ENCODE measurements around the gene GDPD3. TPM values are rescaled to one million over a fixed set of nuclear protein-coding genes. Genes with fewer than 3 reads are reported as not detected.

GDPD3 gene
- total RNA-seq, 1 donor from 2014 or later, result 6.0 TPM

DNA sequence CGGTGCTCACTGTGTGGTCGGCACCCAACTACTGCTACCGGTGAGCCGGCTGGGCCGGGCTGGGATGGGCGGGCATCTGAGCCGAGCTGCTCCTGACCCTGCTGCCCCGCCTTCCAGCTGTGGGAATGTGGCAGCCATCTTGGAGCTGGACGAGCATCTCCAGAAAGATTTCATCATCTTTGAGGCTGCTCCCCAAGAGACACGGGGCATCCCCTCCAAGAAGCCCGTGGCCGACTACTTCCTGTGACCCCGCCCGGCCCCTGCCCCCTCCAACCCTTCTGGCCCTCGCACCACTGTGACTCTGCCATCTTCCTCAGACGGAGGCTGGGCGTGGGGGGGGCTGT, 28.5 kb downstream of the GDPD3 start:
- Mint-ChIP-seq H3K4me3 (no peak overlapping the region), H3K27me3 (no peaks in the 10 kb centered on the region), H3K4me1 (peaks cover 6% of the 10 kb centered on the region), H3K9me3 (no peaks in the 10 kb centered on the region), H3K36me3 (ENCODE audit: low read depth) (peaks cover 49% of the 10 kb centered on the region), H3K27ac (no peak overlapping the region)
- intact Hi-C loops (cut with micrococcal nuclease), result no loop called here
- no peak for DNase-seq

DNA sequence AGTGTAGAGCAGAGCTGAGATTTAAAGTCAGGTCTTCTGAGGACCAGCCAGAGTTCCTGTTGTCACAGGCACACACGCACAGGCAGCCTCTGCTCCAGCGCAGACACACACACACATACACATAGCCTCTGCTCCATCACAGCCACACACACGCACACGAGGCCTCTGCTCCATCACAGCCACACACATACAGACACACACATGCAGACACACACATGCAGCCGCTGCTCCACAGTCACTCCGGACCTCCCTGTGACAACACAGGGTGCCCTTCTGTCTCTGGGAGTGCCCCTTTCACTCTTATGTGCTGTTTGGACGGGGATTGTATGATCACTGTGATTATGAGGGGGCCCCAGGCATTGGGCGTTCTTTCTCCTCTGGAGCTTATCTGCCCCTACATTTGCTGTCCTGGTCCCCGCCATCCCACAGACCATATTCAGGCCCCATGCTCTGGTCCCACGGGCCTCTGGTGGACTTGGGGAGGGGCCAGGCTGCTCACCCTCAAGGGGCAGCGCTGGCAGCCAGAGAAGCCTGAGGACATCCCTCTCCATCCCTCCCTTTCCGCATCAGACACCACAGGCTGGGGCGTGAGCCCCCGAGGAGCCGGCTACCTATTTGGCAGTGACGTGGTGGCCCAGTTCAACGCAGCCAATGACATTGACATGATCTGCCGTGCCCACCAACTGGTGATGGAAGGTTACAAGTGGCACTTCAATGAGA, 29.1 kb downstream of the GDPD3 start:
- DNase-seq, result no peak
- Mint-ChIP-seq H3K9me3 (no peaks in the 10 kb centered on the region), H3K4me1 (peaks cover 2% of the 10 kb centered on the region), H3K27me3 (no peaks in the 10 kb centered on the region), H3K4me3 (no peak overlapping the region), H3K27ac (no peak overlapping the region), H3K36me3 (ENCODE audit: low read depth) (peaks cover 55% of the 10 kb centered on the region)
- intact Hi-C loops (cut with micrococcal nuclease), result no loop called here

DNA sequence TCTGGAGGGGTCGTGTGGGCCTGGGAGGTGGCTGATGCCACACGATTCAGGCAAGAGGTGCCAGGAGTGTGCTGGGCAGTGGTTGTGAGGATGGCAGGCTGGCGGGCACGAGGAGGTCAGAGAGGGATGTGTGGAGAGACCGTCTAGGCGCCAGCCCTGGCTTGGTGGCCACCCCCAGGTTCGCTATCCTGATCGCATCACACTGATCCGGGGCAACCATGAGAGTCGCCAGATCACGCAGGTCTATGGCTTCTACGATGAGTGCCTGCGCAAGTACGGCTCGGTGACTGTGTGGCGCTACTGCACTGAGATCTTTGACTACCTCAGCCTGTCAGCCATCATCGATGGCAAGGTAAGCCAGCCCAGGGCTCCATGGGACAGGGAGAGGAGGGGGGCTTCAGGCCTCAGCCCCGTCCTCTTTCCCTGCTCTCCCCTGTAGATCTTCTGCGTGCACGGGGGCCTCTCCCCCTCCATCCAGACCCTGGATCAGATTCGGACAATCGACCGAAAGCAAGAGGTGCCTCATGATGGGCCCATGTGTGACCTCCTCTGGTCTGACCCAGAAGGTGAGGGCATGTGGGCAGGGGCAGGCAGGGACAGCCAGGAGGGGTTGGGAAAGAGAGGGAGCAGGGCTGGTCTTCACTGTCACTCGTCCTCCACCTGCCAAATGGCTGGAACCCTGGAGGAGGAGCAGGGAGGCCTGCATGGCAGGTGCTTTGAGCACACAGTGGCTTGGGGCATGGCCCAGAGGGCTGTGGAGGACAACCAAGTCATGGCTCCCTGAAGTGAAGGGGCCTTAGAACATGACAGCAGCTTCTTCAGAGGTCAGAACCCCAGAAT, 29.9 kb downstream of the GDPD3 start:
- no peak for DNase-seq
- no peaks in the 10 kb centered on the region for H3K27me3 Mint-ChIP-seq
- H3K27ac Mint-ChIP-seq, result no peak overlapping the region
- no peaks in the 10 kb centered on the region for H3K9me3 Mint-ChIP-seq
- peaks cover 2% of the 10 kb centered on the region for H3K4me1 Mint-ChIP-seq
- intact Hi-C loops (cut with micrococcal nuclease), result no loop called here
- H3K4me3 Mint-ChIP-seq, result no peak overlapping the region
- peaks cover 60% of the 10 kb centered on the region for H3K36me3 Mint-ChIP-seq (ENCODE audit: low read depth)

DNA sequence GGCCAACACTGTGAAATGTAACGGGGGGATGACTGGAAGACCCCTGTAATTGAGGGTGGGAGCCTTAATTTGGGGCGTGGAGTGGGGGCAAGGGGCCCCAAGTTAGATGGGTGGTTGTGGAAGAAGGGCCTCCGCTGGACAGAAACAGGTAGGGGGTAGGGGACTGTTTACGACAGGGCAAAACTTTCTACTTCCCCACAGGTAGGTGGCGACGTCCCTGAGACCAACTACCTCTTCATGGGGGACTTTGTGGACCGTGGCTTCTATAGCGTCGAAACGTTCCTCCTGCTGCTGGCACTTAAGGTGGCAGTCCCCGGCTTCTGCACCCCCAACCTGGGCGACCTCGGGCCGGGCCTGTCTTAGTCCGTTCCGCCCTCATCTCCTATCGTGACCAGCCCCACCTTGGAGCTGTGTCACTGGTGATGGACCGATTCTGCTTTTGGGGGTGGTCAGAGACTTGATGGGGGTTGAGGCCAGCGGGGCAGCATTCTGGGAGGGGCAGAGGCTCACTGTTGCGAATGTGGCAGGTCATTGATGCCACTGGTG, 30.7 kb downstream of the GDPD3 start:
- H3K4me1 Mint-ChIP-seq, result peaks cover 8% of the 10 kb centered on the region
- no peak overlapping the region for H3K4me3 Mint-ChIP-seq
- H3K27me3 Mint-ChIP-seq, result no peaks in the 10 kb centered on the region
- H3K27ac Mint-ChIP-seq, result no peak overlapping the region
- H3K36me3 Mint-ChIP-seq (ENCODE audit: low read depth), result peaks cover 65% of the 10 kb centered on the region
- no peaks in the 10 kb centered on the region for H3K9me3 Mint-ChIP-seq
- DNase-seq, result no peak
- intact Hi-C loops (cut with micrococcal nuclease), result no loop called here

DNA sequence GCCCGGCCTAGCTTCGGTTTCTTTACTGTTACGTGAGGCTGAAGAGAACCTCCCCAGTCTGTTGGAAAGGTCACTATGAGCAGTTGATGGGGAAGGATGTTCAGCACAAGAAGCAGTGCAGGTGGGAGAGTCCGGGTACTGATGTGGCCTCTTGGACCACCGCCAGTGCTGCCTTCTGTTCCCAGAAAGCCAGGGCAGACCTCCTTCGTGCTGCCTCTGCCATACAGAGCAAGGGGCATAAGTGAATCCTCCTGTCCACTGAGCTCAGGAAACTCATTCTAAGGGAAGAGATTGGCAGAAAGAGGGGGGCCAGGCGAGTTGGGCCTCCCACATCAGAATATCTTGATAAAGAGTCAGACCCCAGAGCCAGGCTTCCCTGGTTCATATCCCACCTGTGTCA, 33.9 kb downstream of the GDPD3 start:
- Mint-ChIP-seq H3K4me1 (peaks cover 26% of the 10 kb centered on the region), H3K36me3 (ENCODE audit: low read depth) (peaks cover 65% of the 10 kb centered on the region), H3K9me3 (no peaks in the 10 kb centered on the region), H3K4me3 (no peak overlapping the region), H3K27me3 (no peaks in the 10 kb centered on the region), H3K27ac (no peak overlapping the region)
- intact Hi-C loops (cut with micrococcal nuclease), result no loop called here
- DNase-seq, result no peak

DNA sequence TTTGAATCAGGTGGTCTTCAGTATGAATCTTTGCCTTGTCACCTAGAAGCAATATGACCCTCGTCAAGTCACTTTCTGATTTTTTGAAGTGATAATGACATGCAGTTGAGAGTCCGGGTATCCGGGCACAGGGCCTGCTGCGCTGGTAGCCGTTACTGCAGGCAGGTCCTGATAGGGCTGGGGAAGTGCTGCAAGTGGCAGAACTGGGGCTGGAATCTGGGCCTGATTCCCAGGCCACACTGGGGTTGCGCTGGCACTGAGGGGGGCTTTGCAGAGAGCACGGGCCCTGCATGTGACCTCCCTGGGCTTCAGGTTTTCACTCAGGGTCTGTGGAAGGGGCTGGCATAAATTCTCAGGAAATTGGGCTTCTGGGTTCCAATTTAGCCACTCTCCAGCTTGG, 34.6 kb downstream of the GDPD3 start:
- intact Hi-C loops (cut with micrococcal nuclease), result no loop called here
- Mint-ChIP-seq H3K27me3 (no peaks in the 10 kb centered on the region), H3K9me3 (no peaks in the 10 kb centered on the region), H3K27ac (no peak overlapping the region), H3K4me3 (no peak overlapping the region), H3K36me3 (ENCODE audit: low read depth) (peaks cover 60% of the 10 kb centered on the region), H3K4me1 (peaks cover 26% of the 10 kb centered on the region)
- no peak for DNase-seq

DNA sequence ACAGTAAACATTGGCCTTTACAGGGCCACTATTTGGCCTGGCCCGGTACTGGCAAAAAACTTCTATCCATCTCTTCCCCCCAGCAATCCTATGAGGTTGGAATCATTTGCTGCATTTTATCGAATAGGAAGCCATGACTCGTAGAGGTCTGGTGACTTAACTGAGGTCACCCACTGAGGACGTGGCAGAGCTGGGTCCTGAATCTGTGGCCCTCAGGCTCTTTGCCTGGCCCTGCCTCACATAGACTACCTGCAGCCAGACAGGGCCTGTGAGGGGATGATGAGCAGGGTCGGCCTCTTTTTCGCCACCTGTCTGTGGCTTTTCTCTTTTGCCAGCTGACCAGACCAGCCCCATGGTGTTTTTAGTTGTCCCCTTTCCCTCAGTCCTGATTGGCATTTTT, 35.7 kb downstream of the GDPD3 start:
- intact Hi-C loops (cut with micrococcal nuclease), result no loop called here
- Mint-ChIP-seq H3K4me3 (peak overlapping the region; percentile 91), H3K36me3 (ENCODE audit: low read depth) (peaks cover 54% of the 10 kb centered on the region), H3K27me3 (no peaks in the 10 kb centered on the region), H3K27ac (peak overlapping the region; percentile 25), H3K9me3 (no peaks in the 10 kb centered on the region), H3K4me1 (peaks cover 24% of the 10 kb centered on the region)
- DNase-seq, result no peak

DNA sequence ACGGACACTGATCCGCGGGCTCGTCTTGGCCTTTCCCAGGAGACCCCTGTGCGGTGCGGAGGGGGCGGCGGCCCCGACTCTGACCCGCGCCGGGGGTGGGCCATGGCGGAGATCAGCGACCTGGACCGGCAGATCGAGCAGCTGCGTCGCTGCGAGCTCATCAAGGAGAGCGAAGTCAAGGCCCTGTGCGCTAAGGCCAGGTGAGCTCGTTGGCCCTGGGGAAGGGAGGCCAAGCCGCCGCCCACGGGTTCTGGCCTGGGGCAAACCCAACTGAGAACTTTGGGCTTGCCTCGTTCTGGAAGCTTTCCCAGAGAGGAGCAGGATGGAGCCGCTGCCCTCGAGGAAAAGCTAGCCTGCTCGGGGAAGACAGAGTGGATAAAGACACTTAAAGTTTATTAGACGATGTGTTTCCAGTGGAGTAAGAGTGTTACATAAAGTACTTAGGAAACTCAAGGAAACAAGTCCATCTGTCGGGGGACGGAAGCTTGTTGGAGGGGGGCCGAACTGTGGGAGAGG, 37.0 kb downstream of the GDPD3 start:
- peaks cover 55% of the 10 kb centered on the region for H3K36me3 Mint-ChIP-seq (ENCODE audit: low read depth)

DNA sequence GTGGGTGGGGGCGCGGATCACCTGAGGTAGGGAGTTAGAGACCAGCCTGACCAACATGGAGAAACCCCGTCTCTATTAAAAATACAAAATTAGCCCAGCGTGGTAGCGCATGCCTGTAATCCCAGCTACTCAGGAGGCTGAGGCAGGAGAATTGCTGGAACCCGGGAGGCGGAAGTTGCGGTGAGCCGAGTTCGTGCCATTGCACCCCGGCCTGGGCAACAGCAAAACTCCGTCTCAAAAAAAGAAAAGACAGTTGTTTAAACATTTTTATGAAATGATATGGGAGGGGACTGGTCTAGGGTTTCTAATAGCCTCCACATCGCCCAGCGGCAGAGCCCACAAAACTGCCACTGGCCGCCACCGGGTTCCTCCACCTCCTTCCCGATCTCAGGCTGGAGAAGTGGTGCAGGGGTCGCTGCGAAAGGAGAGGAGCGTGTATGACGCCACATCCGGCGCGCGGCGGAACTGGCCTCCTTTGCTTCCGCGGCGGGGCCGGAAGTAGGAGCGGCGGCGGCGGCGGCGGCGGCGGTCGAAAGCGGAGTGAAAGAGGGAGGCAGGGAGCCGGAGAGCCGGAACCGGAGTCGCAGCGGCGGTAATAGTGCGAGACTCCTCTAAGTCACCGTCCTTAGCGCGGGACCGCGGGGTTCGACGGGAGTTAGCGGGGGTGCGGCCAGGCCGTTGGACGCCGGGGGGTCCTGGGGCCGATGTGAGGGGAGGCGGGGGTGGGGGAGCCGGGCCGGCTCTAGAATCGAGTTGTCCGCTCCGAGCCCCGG, 37.6 kb downstream of the GDPD3 start, which contains the start of gene PPP4C:
Gene PPP4C, plus strand, starts transcription at position 492 of the 773 bp plus-strand sequence. CDS start 384 bp downstream, outside the sequence.
- DNase-seq, result peak; percentile 98
- peaks cover 28% of the 10 kb centered on the region for H3K4me1 Mint-ChIP-seq
- no peaks in the 10 kb centered on the region for H3K27me3 Mint-ChIP-seq
- intact Hi-C loops (cut with micrococcal nuclease), result loop anchor here (1.0 kb wide), 2 partner anchors 10 to 17 kb away; partner anchors contain the start of gene ALDOA
- H3K4me3 Mint-ChIP-seq, result peak within 1 kb of the TSS; percentile 91
- H3K36me3 Mint-ChIP-seq (ENCODE audit: low read depth), result peaks cover 56% of the 10 kb centered on the region
- H3K27ac Mint-ChIP-seq, result peak within 1 kb of the TSS; percentile 89
- no peaks in the 10 kb centered on the region for H3K9me3 Mint-ChIP-seq

More for the DNA sequence above, 37.0 kb downstream of the GDPD3 start:
- peak overlapping the region; percentile 77 for H3K27ac Mint-ChIP-seq
- DNase-seq, result peak; percentile 76
- H3K27me3 Mint-ChIP-seq, result no peaks in the 10 kb centered on the region
- intact Hi-C loops (cut with micrococcal nuclease), result no loop called here
- H3K9me3 Mint-ChIP-seq, result no peaks in the 10 kb centered on the region
- peak overlapping the region; percentile 91 for H3K4me3 Mint-ChIP-seq
- H3K4me1 Mint-ChIP-seq, result peaks cover 28% of the 10 kb centered on the region

DNA sequence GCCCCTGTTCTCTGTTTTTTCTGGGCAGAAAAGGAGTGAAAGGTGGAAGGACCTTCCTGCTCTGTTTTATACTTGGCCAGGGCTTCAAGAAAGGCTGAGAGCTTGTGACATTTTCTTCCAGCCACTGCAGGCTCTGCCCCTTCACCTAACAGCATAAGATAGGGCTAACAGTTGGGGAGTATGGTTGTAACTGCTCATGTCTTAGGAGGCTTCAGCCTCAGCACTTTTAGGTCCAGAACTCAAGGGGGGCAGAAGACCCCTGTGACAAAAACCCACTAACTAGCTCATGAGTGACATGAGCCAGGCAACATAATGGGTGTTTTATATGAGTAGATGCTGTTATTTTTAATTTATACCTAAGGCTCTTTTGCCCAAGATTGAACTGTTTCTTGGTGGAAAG, 42.8 kb downstream of the GDPD3 start:
- H3K4me3 Mint-ChIP-seq, result peak overlapping the region; percentile 35

DNA sequence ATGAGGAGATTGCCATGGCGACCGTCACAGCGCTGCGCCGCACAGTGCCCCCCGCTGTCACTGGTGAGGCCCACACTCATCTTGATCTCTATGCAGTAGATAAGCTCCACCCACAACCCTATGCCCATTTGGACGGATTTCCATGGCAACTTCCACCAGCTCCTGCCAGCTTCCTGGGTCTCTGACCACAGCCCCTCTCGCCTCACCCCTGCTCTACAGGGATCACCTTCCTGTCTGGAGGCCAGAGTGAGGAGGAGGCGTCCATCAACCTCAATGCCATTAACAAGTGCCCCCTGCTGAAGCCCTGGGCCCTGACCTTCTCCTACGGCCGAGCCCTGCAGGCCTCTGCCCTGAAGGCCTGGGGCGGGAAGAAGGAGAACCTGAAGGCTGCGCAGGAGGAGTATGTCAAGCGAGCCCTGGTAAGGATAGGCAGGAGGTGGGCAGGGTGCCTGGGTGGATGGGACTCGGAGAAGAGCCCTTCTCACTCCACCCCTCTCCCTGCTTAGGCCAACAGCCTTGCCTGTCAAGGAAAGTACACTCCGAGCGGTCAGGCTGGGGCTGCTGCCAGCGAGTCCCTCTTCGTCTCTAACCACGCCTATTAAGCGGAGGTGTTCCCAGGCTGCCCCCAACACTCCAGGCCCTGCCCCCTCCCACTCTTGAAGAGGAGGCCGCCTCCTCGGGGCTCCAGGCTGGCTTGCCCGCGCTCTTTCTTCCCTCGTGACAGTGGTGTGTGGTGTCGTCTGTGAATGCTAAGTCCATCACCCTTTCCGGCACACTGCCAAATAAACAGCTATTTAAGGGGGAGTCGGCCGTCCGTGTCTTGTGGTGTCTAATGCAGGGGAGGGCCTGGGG, 43.5 kb downstream of the GDPD3 start:
- intact Hi-C loops (cut with micrococcal nuclease), result no loop called here
- peaks cover 72% of the 10 kb centered on the region for H3K36me3 Mint-ChIP-seq (ENCODE audit: low read depth)
- no peaks in the 10 kb centered on the region for H3K9me3 Mint-ChIP-seq
- H3K4me1 Mint-ChIP-seq, result peaks cover 39% of the 10 kb centered on the region
- peak overlapping the region; percentile 35 for H3K4me3 Mint-ChIP-seq
- no peak for DNase-seq
- peak overlapping the region; percentile 75 for H3K27ac Mint-ChIP-seq
- H3K27me3 Mint-ChIP-seq, result no peaks in the 10 kb centered on the region

More for the DNA sequence above, 42.8 kb downstream of the GDPD3 start:
- DNase-seq, result no peak
- H3K4me1 Mint-ChIP-seq, result peaks cover 42% of the 10 kb centered on the region
- H3K9me3 Mint-ChIP-seq, result no peaks in the 10 kb centered on the region
- peak overlapping the region; percentile 17 for H3K27ac Mint-ChIP-seq
- no peaks in the 10 kb centered on the region for H3K27me3 Mint-ChIP-seq
- peaks cover 67% of the 10 kb centered on the region for H3K36me3 Mint-ChIP-seq (ENCODE audit: low read depth)
- intact Hi-C loops (cut with micrococcal nuclease), result no loop called here

DNA sequence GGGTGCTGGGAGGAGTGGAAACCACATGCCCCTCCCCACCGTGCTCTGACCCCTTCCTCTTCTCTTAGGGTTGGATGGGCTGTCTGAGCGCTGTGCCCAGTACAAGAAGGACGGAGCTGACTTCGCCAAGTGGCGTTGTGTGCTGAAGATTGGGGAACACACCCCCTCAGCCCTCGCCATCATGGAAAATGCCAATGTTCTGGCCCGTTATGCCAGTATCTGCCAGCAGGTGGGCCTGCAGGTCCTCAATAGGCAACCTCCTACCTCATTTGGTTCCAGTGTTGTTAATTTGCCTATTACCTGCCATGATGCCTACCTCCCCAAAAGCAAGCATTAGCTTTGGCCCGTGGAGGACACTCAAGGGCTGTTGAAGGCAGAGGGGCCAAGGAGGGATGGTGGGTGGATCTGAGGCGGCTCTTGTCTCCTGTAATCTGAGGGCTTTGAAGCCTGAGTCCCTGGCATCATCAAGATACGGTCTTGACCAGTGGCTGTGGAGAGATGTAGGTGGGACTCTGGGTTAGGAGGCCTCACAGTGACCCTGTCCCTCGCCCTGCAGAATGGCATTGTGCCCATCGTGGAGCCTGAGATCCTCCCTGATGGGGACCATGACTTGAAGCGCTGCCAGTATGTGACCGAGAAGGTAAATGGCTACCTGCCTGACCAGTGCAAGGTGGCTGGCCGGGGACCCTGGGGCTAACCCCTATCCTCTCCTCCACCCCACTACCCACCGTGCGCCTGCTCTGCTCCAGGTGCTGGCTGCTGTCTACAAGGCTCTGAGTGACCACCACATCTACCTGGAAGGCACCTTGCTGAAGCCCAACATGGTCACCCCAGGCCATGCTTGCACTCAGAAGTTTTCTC, 44.4 kb downstream of the GDPD3 start:
- intact Hi-C loops (cut with micrococcal nuclease), result no loop called here
- Mint-ChIP-seq H3K27ac (peak overlapping the region; percentile 75), H3K4me1 (peaks cover 38% of the 10 kb centered on the region), H3K36me3 (ENCODE audit: low read depth) (peaks cover 76% of the 10 kb centered on the region), H3K27me3 (no peaks in the 10 kb centered on the region), H3K4me3 (peak overlapping the region; percentile 70), H3K9me3 (no peaks in the 10 kb centered on the region)
- DNase-seq, result peak; percentile 87

Measured in activated CD4-positive, alpha-beta T cell treated with anti-CD3 and anti-CD28 coated beads, Interleukin-2, amount 10 ng/mL, durations not matched to agents 24 days and 14 days (primary cell).